ENCODE measurements around the gene IMMT. TPM values are rescaled to one million over a fixed set of nuclear protein-coding genes. Genes with fewer than 3 reads are reported as not detected.
"Not testable (repeated sequence)": the region's sequence is repeated elsewhere in the genome, so short reads cannot be mapped to it uniquely, and the experiment has no call there.

IMMT gene
- total RNA-seq, 6 experiments from 2014 or later, result 83.0 to 93.4 (median 87.6) TPM

GRCh38 chr2:86230961-86231360 is 35.7 kb upstream of the IMMT start:
- Mint-ChIP-seq H3K36me3 (ENCODE audit: low read depth) (no peaks in the 10 kb centered on the region), H3K9me3 (no peaks in the 10 kb centered on the region), H3K27ac (no peak overlapping the region), H3K27me3 (ENCODE audit: insufficient read depth) (peaks cover 17% of the 10 kb centered on the region), H3K4me1 (ENCODE audit: low read depth) (peaks cover 4% of the 10 kb centered on the region; the same call in 1 of the 2 replicates), H3K4me3 (no peak overlapping the region)
- TF ChIP-seq, protein P1, sequence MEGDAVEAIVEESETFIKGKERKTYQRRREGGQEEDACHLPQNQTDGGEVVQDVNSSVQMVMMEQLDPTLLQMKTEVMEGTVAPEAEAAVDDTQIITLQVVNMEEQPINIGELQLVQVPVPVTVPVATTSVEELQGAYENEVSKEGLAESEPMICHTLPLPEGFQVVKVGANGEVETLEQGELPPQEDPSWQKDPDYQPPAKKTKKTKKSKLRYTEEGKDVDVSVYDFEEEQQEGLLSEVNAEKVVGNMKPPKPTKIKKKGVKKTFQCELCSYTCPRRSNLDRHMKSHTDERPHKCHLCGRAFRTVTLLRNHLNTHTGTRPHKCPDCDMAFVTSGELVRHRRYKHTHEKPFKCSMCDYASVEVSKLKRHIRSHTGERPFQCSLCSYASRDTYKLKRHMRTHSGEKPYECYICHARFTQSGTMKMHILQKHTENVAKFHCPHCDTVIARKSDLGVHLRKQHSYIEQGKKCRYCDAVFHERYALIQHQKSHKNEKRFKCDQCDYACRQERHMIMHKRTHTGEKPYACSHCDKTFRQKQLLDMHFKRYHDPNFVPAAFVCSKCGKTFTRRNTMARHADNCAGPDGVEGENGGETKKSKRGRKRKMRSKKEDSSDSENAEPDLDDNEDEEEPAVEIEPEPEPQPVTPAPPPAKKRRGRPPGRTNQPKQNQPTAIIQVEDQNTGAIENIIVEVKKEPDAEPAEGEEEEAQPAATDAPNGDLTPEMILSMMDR (IDR thresholded peaks at IDR 0.05), result no peak
- DNase-seq, result no peak

- peaks cover 7% of the 10 kb centered on the region for H3K4me1 Mint-ChIP-seq (ENCODE audit: low read depth)
- no peaks in the 10 kb centered on the region for H3K9me3 Mint-ChIP-seq
- peaks cover 12% of the 10 kb centered on the region for H3K27me3 Mint-ChIP-seq (ENCODE audit: insufficient read depth)
- no peak for DNase-seq
- no peak overlapping the region for H3K27ac Mint-ChIP-seq
- TF ChIP-seq, protein P1 (IDR thresholded peaks at IDR 0.05), result no peak
- H3K36me3 Mint-ChIP-seq (ENCODE audit: low read depth), result no peaks in the 10 kb centered on the region
- no peak overlapping the region for H3K4me3 Mint-ChIP-seq
Observed at GRCh38 chr2:86229221-86229620, 34.0 kb upstream of the IMMT start.

- not testable (repeated sequence) for H3K36me3 Mint-ChIP-seq (ENCODE audit: low read depth); DNase-seq; H3K27ac Mint-ChIP-seq; H3K4me3 Mint-ChIP-seq; H3K9me3 Mint-ChIP-seq
- H3K27me3 Mint-ChIP-seq (ENCODE audit: insufficient read depth), result peaks cover 11% of the 10 kb centered on the region
- H3K4me1 Mint-ChIP-seq (ENCODE audit: low read depth), result peaks cover 14% of the 10 kb centered on the region
Observed at GRCh38 chr2:86228574-86228973, 33.3 kb upstream of the IMMT start.

DNA sequence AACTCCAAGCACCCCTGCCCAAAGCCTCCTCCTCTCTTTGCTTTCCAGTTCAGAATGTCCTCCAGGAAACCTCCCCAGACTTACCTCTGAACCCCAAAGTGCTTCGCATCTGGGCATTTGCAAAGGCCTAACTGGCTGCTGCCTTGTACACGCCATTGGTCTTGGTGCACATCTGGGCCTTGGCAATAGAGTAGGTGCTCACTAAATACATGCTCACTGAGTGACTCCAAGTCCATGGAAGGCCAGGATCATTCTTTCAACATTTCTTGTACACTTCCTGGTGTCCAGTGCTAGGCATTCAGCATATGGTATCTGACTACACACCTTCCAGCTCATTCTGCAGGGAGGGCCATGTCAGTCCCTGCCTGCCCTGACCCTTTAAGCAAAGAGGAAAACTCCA is 32.4 kb upstream of the IMMT start:
- TF ChIP-seq, protein P1 (IDR thresholded peaks at IDR 0.05), result no peak

GRCh38 chr2:86226636-86227520 is 31.6 kb upstream of the IMMT start:
- no peaks in the 10 kb centered on the region for H3K36me3 Mint-ChIP-seq (ENCODE audit: low read depth)

More for the DNA sequence above, 32.4 kb upstream of the IMMT start:
- no peak for DNase-seq
- no peaks in the 10 kb centered on the region for H3K36me3 Mint-ChIP-seq (ENCODE audit: low read depth)
- no peaks in the 10 kb centered on the region for H3K9me3 Mint-ChIP-seq
- peaks cover 23% of the 10 kb centered on the region for H3K4me1 Mint-ChIP-seq (ENCODE audit: low read depth)
- peaks cover 5% of the 10 kb centered on the region for H3K27me3 Mint-ChIP-seq (ENCODE audit: insufficient read depth)
- no peak overlapping the region for H3K4me3 Mint-ChIP-seq
- H3K27ac Mint-ChIP-seq, result no peak overlapping the region

GRCh38 chr2:86226070-86226469 is 30.8 kb upstream of the IMMT start:
- peaks cover 38% of the 10 kb centered on the region for H3K4me1 Mint-ChIP-seq (ENCODE audit: low read depth)
- no peak overlapping the region for H3K27ac Mint-ChIP-seq
- no peak overlapping the region for H3K4me3 Mint-ChIP-seq
- no peaks in the 10 kb centered on the region for H3K36me3 Mint-ChIP-seq (ENCODE audit: low read depth)
- no peak for DNase-seq
- TF ChIP-seq, protein P1 (IDR thresholded peaks at IDR 0.05), result no peak
- H3K27me3 Mint-ChIP-seq (ENCODE audit: insufficient read depth), result no peaks in the 10 kb centered on the region; the same call in 1 of the 2 replicates
- no peaks in the 10 kb centered on the region for H3K9me3 Mint-ChIP-seq

More at GRCh38 chr2:86226636-86227520, 31.6 kb upstream of the IMMT start:
- Mint-ChIP-seq H3K4me3 (no peak overlapping the region), H3K4me1 (ENCODE audit: low read depth) (peaks cover 31% of the 10 kb centered on the region), H3K9me3 (no peaks in the 10 kb centered on the region), H3K27ac (no peak overlapping the region), H3K27me3 (ENCODE audit: insufficient read depth) (peaks cover 2% of the 10 kb centered on the region)
- TF ChIP-seq, protein P1 (IDR thresholded peaks at IDR 0.05), result no peak
- no peak for DNase-seq

Data from HFFc6 (cell line).